Pancreas (tissue), 10 donors: ENCODE data around the gene ALAD. TPM values are rescaled to one million over a fixed set of nuclear protein-coding genes. Genes with fewer than 3 reads are reported as not detected.
"Not testable (repeated sequence)": the region's sequence is repeated elsewhere in the genome, so short reads cannot be mapped to it uniquely, and the experiment has no call there.

Experiments used
- ATAC-seq, 4 donors: fragments of 200-7000 bp; cut with Tn5 transposase; one replicate each; pipeline versions ENCODE4 v1.8.0 to v1.9.1; 2020; ENCODE audit warnings: mild to moderate bottlenecking in 4 of 4, moderate library complexity in 4 of 4
- DNase-seq, 6 donors: peaks; one replicate each; pipeline ENCODE4 v3.0.0-alpha.2; 2020
- FAIRE-seq: peaks from 2 replicates; lab custom pipeline; 2012; peaks lifted over from hg19 to GRCh38; lab: Jason Lieb, UNC
- H3K27ac ChIP-seq, 4 donors: fragments of 200-600 bp; sonication (generic); 1 replicate in 3 of 4; 2 replicates in 1 of 4; pipeline versions ENCODE4 v1.5.0 to v1.8.0; 2020
- H3K27me3 ChIP-seq, 4 donors: fragments of 200-600 bp; one replicate each; pipeline ENCODE4 v1.8.0; 2021
- H3K36me3 ChIP-seq, 3 donors: fragments of 200-600 bp; sonication (generic) in 1 of 3; one replicate each; pipeline versions ENCODE4 v1.5.0 to v1.8.0; 2020 to 2021
- H3K4me1 ChIP-seq, 3 donors: fragments of 200-600 bp; one replicate each; pipeline ENCODE4 v1.8.0; 2021
- H3K4me3 ChIP-seq, 4 donors: fragments of 200-600 bp; sonication (generic) in 2 of 4; one replicate each; pipeline versions ENCODE4 v1.5.0 to v1.8.0; 2020 to 2021
- H3K9me3 ChIP-seq, 4 donors: fragments of 200-600 bp; one replicate each; pipeline ENCODE4 v1.8.0; 2021
- WGBS, 2 donors: extraction: QIAGEN DNeasy Blood & Tissue Kit; methylation state at CpG; one replicate each; pipeline ENCODE4 v1.1.7; 2013; 5-methylcytosine and 5-hydroxymethylcytosine counted together
- intact Hi-C, 3 donors: fragments of 100-400 bp; cut with DNase I; formaldehyde crosslinking; loops; one replicate each; pipeline versions ENCODE4 v1.11.1 to v1.14.2; 2022
- polyA plus RNA-seq, 2 donors: library from polyadenylated mRNA; stranded (reverse); fragments of 200-250 nt; gene quantifications; one replicate each; pipeline ENCODE4 v1.2.3, GENCODE V29; 2013
- total RNA-seq, 6 donors: library from RNA; stranded (reverse); fragmentation: NEBNext Ultra II Directional in 4 of 6; extraction: Animal tissue kit (Norgen Biotek cat#: 25700) in 4 of 6; gene quantifications; one replicate each; pipeline versions ENCODE4 v1.2.1 to v1.2.4, GENCODE V29; 2021 to 2023
- TF ChIP-seq, protein P1 (sequence below), 4 donors: fragments of 200-600 bp; sonication (generic) in 3 of 4; IDR thresholded peaks; one replicate each; pipeline versions ENCODE4 v1.5.0 to v1.8.0; 2021; ENCODE audit warnings: antibody characterized with exemption in 4 of 4
- donor health status: healthy with polysubstance abuse.
- donor health status: DM: no; HTN: no; CAD: no; lungs with moderate emphysema.
- donor health status: DM: no; HTN: no; CAD: no.
- donor health status: control.
- donor health status: control.
- donor health status: Bipolar disorder and iron deficiency.
- donor health status: DM: yes; HTN: yes; CAD: no.
- donor health status: DM: no; HTN: no; CAD: no.
- donor health status: DM: no; HTN: no; CAD: no.
- donor health status: DM: yes; HTN: yes; CAD: no.

The ALAD gene
- total and polyA plus RNA-seq, 8 donors: 35.7 to 60.3 (median 44.9) TPM

GRCh38 chr9:113380869-113381378 lies 20.2 kb downstream of the ALAD start:
- ATAC-seq (no peak), DNase-seq (no peak), FAIRE-seq (no peak)
- Histone ChIP-seq H3K4me1 (peaks cover 41 to 52% (median 49%) of the 10 kb centered on the region in 3 donors), H3K27me3 (no peaks in the 10 kb centered on the region), H3K27ac (peak overlapping the region in 3 of 4 donors; percentile 49 to 95 (median 88)), H3K4me3 (no peak overlapping the region), H3K9me3 (no peaks in the 10 kb centered on the region), H3K36me3 (no peaks in the 10 kb centered on the region)
- intact Hi-C loops: no loop called here
- TF ChIP-seq, protein P1, sequence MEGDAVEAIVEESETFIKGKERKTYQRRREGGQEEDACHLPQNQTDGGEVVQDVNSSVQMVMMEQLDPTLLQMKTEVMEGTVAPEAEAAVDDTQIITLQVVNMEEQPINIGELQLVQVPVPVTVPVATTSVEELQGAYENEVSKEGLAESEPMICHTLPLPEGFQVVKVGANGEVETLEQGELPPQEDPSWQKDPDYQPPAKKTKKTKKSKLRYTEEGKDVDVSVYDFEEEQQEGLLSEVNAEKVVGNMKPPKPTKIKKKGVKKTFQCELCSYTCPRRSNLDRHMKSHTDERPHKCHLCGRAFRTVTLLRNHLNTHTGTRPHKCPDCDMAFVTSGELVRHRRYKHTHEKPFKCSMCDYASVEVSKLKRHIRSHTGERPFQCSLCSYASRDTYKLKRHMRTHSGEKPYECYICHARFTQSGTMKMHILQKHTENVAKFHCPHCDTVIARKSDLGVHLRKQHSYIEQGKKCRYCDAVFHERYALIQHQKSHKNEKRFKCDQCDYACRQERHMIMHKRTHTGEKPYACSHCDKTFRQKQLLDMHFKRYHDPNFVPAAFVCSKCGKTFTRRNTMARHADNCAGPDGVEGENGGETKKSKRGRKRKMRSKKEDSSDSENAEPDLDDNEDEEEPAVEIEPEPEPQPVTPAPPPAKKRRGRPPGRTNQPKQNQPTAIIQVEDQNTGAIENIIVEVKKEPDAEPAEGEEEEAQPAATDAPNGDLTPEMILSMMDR (IDR thresholded peaks at IDR 0.05): no peak
- WGBS, 2 donors: 23 to 24% methylated on average over 1 of the region's 1 CpG

DNA sequence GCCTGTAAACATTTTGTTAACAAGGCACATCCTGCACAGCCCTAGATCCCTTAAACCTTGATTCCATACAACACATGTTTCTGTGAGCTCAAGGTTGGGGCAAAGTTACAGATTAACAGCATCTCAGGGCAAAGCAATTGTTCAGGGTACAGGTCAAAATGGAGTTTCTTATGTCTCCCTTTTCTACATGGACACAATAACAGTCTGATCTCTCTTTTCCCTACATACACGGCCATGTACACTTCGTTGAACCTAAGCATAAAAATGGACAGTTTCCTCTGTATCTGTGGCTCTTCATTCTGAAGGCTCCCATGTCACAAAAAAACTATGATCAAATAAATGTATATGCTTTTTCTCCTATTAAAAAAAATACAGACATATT lies 21.3 kb downstream of the ALAD start:
- peaks cover 41 to 57% (median 52%) of the 10 kb centered on the region in 3 donors for H3K4me1 ChIP-seq
- DNase-seq, ATAC-seq, FAIRE-seq, H3K36me3 ChIP-seq, H3K9me3 ChIP-seq, intact Hi-C loops, H3K27me3 ChIP-seq, H3K4me3 ChIP-seq: not testable (repeated sequence)
- WGBS, 2 donors: 41 to 44% methylated on average over 2 of the region's 2 CpGs
- H3K27ac ChIP-seq: peak overlapping the region in 3 of 4 donors; percentile 17 to 95 (median 88)

DNA sequence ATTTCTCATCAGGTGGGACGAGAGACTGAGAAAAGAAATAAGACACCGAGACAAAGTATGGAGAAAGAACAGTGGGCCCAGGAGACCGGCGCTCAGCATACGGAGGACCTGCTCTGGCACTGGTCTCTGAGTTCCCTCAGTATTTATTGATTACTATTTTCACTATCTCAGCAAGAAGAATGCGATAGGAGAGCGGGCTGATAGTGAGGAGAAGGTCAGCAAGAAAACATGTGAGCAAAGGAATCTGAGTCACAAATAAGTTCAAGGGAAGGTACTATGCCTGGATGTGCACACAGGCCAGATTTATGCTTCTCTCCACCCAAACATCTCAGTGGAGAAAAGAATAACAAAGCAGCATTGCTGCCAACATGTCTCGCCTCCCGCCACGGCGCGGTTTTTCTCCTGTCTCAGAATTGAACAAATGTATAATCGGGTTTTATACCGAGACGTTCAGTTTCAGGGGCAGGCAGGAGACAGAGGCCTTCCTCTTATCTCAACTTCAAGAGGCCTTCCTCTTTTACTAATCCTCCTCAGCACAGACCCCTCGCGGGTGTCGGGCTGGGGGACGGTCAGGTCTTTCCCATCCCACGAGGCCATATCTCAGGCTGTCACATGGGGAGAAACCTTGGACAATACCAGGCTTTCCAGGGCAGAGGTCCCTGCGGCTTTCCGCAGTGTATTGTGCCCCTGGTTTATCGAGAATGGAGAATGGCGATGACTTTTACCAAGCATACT lies 21.8 kb downstream of the ALAD start:
- FAIRE-seq, H3K4me3 ChIP-seq, H3K27me3 ChIP-seq, H3K36me3 ChIP-seq, intact Hi-C loops, H3K9me3 ChIP-seq, ATAC-seq: not testable (repeated sequence)
- Histone ChIP-seq H3K27ac (peak overlapping the region; percentile 17 to 95 (median 60)), H3K4me1 (peaks cover 41 to 60% (median 54%) of the 10 kb centered on the region in 3 donors)
- peak in 1 of 6 donors; percentile 55 for DNase-seq
- 14% methylated on average over 24 of the region's 24 CpGs for WGBS, 2 donors

- ATAC-seq: peak; percentile 79 to 91 (median 86)
- intact Hi-C loops: no loop called here
- TF ChIP-seq, protein P1 (IDR thresholded peaks at IDR 0.05): no peak
These were observed 24.2 kb downstream of the ALAD start, which contains the start of gene HDHD3 for GRCh38 chr9:113376634-113377567. Gene HDHD3 (minus strand): TSS chr9:113376986. CDS start chr9:113374354, 2,632 bp downstream.

GRCh38 chr9:113375057-113376023 lies 25.7 kb downstream of the ALAD start:
- Histone ChIP-seq H3K27me3 (no peaks in the 10 kb centered on the region), H3K4me1 (peaks cover 33 to 58% (median 48%) of the 10 kb centered on the region in 3 donors), H3K27ac (peak overlapping the region; percentile 93 to 97 (median 94)), H3K36me3 (peaks cover 0 to 15% (median 0%) of the 10 kb centered on the region in 3 donors), H3K4me3 (peak overlapping the region; percentile 72 to 91 (median 79)), H3K9me3 (no peaks in the 10 kb centered on the region)
- intact Hi-C loops: no loop called here
- no peak for FAIRE-seq
- peak in 2 of 6 donors; percentile 51 to 61 for DNase-seq
- ATAC-seq: peak; percentile 26 to 38 (median 34)
- TF ChIP-seq, protein P1 (IDR thresholded peaks at IDR 0.05): no peak
- 36 to 38% methylated on average over 6 of the region's 6 CpGs for WGBS, 2 donors

More at GRCh38 chr9:113376634-113377567, 24.2 kb downstream of the ALAD start, which contains the start of gene HDHD3:
- DNase-seq (peak; percentile 89 to 95 (median 91)), FAIRE-seq (no peak)
- Histone ChIP-seq H3K4me1 (peaks cover 34 to 61% (median 56%) of the 10 kb centered on the region in 3 donors), H3K27me3 (no peaks in the 10 kb centered on the region), H3K4me3 (peak within 1 kb of the TSS; percentile 72 to 91 (median 79)), H3K36me3 (peaks cover 0 to 15% (median 0%) of the 10 kb centered on the region in 3 donors), H3K27ac (peak within 1 kb of the TSS; percentile 93 to 97 (median 94)), H3K9me3 (no peaks in the 10 kb centered on the region)
- WGBS, 2 donors: 1% methylated on average over 47 to 74 of the region's 74 CpGs
